Fibroblast of the aortic adventitia (primary cell): ENCODE measurements around the gene NFASC. TPM values are rescaled to one million over a fixed set of nuclear protein-coding genes. Genes with fewer than 3 reads are reported as not detected.

Source experiments
- DNase-seq: peaks from one replicate; pipeline ENCODE4 v3.0.0-alpha.2; 2010; ENCODE audit warnings: low read depth
- H3K4me3 ChIP-seq: 2 replicates; pipeline ENCODE4 v1.5.1; 2011; ENCODE audit warnings: low read depth, mild to moderate bottlenecking, control low read depth, low read length, moderate library complexity
- total RNA-seq: library from RNA; depleted of rRNA; stranded (reverse); fragments of >200 nt; gene quantifications from 2 replicates; pipeline ENCODE4 v1.2.3, GENCODE V29; 2012; ENCODE audit warnings: low replicate concordance
- TF ChIP-seq, protein P1 (sequence below): IDR thresholded peaks from 2 replicates; pipeline ENCODE4 v1.5.1; 2011; ENCODE audit warnings: mild to moderate bottlenecking, low read length, control low read depth, inconsistent platforms; ENCODE audit not compliant: insufficient read depth

NFASC gene
- total RNA-seq, 1 donor = 22.0 TPM

- DNase-seq = no peak
- H3K4me3 ChIP-seq = no peak overlapping the region
- TF ChIP-seq, protein P1, sequence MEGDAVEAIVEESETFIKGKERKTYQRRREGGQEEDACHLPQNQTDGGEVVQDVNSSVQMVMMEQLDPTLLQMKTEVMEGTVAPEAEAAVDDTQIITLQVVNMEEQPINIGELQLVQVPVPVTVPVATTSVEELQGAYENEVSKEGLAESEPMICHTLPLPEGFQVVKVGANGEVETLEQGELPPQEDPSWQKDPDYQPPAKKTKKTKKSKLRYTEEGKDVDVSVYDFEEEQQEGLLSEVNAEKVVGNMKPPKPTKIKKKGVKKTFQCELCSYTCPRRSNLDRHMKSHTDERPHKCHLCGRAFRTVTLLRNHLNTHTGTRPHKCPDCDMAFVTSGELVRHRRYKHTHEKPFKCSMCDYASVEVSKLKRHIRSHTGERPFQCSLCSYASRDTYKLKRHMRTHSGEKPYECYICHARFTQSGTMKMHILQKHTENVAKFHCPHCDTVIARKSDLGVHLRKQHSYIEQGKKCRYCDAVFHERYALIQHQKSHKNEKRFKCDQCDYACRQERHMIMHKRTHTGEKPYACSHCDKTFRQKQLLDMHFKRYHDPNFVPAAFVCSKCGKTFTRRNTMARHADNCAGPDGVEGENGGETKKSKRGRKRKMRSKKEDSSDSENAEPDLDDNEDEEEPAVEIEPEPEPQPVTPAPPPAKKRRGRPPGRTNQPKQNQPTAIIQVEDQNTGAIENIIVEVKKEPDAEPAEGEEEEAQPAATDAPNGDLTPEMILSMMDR = no peak
Observed at GRCh38 chr1:204873176-204873575, 2.5 kb downstream of the NFASC start.

GRCh38 chr1:204873714-204874113 is 3.1 kb downstream of the NFASC start:
- H3K4me3 ChIP-seq = no peak overlapping the region
- DNase-seq = no peak
- TF ChIP-seq, protein P1 = no peak

- TF ChIP-seq, protein P1 = no peak
- no peak for DNase-seq
- H3K4me3 ChIP-seq = no peak overlapping the region
Observed at GRCh38 chr1:204874274-204874673, 3.6 kb downstream of the NFASC start.

DNA sequence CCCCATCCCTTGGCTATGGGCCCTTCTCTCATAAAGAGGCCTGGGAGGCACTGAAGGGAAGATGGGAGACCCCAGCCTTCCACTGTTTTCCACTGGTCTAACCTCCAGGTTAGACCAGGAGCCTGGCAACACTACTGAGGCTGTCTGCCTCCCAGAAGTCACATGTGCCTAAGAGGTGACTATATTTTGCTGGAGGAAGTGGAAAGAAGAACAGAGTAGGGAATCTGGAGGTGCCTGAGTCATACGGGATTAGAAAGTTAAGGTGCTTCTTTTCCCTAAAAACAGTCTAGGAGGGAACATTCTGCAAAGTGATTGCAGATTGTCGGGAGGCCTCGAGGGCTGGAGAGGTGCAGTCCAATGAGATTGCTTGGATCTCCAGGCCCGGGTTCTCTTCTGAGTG is 4.6 kb downstream of the NFASC start:
- no peak overlapping the region for H3K4me3 ChIP-seq
- TF ChIP-seq, protein P1 = no peak
- no peak for DNase-seq

- DNase-seq = no peak
- H3K4me3 ChIP-seq = no peak overlapping the region
- TF ChIP-seq, protein P1 = no peak
Observed at GRCh38 chr1:204878621-204879234, 8.1 kb downstream of the NFASC start.

GRCh38 chr1:204879351-204879750 is 8.7 kb downstream of the NFASC start:
- TF ChIP-seq, protein P1 = no peak
- DNase-seq = peak; percentile 55
- no peak overlapping the region for H3K4me3 ChIP-seq

DNA sequence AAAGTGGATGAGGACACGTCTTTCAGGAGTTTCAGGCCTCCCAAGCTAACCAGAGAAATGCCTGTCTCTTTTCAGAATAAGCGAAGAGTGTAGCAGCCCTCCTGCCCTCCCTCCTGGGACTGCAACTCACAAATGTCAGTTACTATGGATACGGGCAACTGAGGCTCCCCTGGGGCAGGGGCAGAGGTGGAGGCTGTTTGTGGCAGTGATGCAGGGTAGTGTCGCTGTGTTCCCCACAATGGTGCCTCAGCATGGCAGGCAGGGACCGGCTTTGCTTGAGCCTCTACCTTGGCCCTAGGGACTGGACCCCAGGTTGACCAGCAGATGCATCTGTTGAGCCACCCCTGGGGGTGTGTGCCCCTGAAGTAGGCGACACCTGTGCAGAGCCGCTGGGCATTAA is 10.2 kb downstream of the NFASC start:
- no peak for DNase-seq
- no peak overlapping the region for H3K4me3 ChIP-seq
- TF ChIP-seq, protein P1 = no peak
